GM21737 (cell line): ENCODE data around the gene ZNF709.
A peak's percentile ranks its signal among the peaks of the same experiment; 100 is the strongest.
"Not testable (repeated sequence)": the region's sequence is repeated elsewhere in the genome, so short reads cannot be mapped to it uniquely, and the experiment has no call there.

Experiments used
- ATAC-seq: cut with Tn5 transposase; IDR thresholded peaks from one replicate; pipeline ENCODE4 v1.9.1; 2021; ENCODE audit warnings: mild to moderate bottlenecking, moderate library complexity; ENCODE audit not compliant: unreplicated experiment

Gene ZNF709

DNA sequence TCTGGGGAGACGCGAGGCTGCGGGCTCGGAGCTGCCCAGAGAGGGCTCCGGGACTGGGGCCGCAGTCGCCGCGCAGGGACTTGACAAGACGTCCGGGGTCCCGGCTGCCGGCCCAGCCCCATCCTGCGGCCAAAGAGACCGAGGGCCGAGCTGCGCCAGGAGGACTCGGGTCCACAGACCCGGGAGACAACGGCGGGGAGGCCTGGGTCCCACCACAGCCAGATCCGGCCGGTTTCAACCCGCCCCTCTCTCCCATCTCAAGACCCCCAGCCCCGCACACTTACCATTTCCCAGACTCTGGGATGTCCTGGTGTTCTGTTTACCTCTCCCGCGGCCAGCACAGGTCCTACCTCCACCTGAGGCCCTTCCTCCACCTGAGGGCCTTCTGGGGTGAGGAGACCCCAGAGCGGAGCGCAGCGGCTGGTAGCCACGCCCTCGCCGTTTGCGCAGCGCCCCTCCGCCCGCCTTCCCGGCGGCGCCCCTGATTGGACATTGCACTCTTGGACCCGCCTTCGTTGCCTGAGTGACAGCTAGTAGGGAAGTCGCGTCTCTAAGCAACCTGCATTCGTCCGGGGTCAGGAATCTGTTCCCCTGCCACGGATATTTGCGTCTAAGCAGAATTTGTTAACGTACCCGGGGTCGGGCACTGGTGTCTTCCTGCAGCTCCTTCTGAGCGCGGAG, at the start of gene ZNF709:
Gene ZNF709, minus strand, starts transcription at position 446 of the 681 bp plus-strand sequence. Its CDS starts 159 bp downstream, at position 287.
- peak; percentile 87 for ATAC-seq

GRCh38 chr19:12527034-12527836, 42.6 kb upstream of the ZNF709 start:
- no peak for ATAC-seq

GRCh38 chr19:12526542-12526941, 41.9 kb upstream of the ZNF709 start:
- no peak for ATAC-seq

DNA sequence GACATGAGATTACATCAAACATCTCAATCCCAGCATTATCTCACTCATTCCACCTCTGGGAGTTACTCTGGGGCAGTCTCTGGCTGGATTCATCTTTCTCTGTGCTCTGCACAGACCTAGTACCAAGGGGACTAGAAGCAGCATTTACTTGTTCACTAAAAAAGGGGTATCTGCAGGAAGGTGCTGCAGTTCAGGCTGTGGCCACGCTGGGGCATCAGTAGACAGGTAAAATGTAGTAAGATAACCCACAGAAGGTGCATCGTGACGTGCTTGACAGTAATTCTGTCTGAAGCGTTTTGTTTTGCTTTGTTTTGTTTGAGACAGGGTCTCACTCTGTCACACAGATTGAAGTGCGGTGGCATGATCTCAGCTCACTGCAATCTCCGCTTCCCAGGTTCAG, 37.4 kb upstream of the ZNF709 start:
- no peak for ATAC-seq

DNA sequence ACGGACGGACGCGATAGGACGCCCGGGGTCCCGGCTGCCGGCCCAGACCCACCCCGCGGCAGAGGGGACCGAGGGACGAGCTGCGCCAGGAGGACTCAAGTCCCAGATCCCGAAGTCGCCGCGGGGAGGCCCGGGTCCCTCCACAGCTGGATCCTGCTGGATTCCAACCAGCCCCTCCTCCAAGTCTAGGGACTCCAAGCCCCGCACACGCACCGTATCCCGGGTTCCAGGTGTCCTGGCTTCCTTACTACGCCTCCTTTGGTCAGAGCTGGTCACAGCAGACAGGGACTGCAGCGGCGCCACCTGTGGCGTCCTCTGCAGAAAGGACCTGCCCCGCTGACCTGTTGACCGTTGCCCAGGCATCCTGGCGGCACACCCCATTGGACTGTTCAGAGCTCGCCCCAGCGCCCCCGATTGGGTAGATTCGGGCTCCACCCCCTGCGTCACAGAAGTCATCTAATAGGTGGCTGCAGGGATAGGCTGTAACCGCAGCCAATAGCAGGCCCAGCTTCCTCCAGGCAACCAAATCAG, 29.0 kb upstream of the ZNF709 start:
- no peak for ATAC-seq

DNA sequence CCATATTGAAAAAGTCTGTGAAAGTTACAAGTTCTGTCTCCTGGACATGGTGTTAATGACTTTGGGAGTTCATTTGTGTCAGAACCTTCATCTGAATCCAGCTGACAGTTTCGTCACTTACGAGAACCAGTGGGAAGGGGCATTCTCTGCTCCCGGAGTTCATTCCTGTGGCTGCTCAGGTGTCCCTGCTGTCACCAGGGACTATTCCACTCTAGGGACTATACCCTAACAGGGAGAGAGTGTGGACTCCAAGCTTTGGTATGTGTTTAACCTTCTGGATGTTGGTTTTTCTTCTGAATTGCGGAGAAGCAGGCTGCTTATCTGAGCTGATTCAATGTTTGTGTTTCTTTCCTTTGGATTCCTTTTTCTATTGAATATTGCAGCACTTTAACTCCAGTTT, 12.4 kb upstream of the ZNF709 start:
- no peak for ATAC-seq

DNA sequence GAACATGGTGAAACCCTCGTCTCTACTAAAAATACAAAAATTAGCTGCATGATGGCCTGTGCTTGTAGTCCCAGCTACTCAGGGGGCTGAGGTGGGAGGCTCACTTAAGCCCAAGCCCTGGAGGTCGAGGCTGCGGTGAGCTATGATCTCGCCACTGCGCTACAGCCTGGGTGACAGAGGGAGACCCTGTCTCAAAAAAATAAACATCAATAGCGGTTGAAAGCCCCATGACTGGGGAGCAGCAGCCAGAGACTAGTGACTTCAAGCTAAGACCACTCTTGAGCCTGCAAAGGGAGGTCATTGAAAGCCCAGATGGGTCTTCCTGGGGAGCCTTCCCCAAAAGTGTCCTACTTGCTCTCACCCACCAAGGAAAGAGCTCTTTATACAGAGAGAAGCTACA, 11.9 kb upstream of the ZNF709 start:
- ATAC-seq: no peak

- peak; percentile 93 for ATAC-seq
These were observed 10.6 kb upstream of the ZNF709 start for GRCh38 chr19:12495002-12495802.

- no peak for ATAC-seq
These were observed 9.7 kb upstream of the ZNF709 start for GRCh38 chr19:12494260-12494860.

GRCh38 chr19:12486265-12486783, 1.7 kb upstream of the ZNF709 start:
- ATAC-seq: not testable (repeated sequence)

DNA sequence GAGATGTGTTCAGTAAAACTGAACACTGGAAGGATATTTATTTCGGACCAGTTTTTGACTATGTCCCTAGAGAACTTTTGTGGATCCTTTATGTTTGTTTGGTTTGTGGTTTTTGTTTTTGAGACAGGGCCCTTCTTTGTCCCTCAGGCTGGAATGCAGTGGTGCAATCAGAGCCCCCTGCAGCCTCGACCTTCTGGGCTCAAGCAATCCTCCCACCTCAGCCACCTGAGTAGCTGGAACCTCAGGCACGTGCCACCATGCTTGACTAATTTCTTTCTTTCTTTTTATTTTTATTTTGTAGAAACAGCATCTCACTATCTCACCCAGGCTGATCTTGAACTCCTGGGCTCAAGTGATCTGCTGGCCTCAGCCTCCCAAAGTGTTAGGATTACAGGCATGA, 955 bp upstream of the ZNF709 start:
- ATAC-seq: no peak

GRCh38 chr19:12485052-12485416, 418 bp upstream of the ZNF709 start:
- no peak for ATAC-seq

- ATAC-seq: no peak
These were observed 625 bp downstream of the ZNF709 start for GRCh38 chr19:12484011-12484370.

- ATAC-seq: no peak
These were observed 2.1 kb downstream of the ZNF709 start for GRCh38 chr19:12482509-12482886.

DNA sequence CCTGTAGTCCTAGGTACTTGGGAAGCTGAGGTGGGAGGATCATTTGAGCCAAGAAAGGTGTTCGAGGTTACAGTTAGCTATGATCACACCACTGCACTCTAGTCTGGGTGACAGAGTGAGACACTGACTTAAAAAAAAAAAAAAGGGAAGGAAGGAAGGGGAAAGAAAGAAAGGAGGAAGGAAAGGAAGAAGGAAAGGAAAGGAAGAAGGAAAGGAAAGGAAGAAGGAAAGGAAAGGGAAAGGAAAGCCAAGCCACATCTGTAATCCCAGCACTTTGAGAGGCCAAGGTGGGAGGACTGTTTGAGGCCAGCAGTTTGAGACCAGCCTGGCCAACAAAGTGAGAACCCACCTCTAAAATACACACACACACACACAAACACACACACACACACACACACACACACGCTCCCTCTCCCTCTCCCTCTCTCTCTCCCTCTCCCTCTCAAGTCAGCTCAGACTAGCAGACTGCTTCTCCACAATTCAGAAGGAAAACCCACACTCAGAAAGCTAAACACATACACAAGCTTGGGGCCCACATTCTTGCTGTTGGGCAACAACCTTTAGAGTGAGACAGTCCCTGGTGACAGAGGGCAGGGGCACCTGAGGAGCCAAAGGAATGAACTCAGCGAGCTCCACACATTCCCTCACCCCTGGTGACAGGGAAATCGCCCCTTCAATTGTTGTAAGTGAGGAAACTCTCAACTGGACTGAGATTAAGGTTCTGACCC, 2.7 kb downstream of the ZNF709 start:
- ATAC-seq: no peak

- ATAC-seq: no peak
These were observed 6.2 kb downstream of the ZNF709 start for GRCh38 chr19:12478234-12478941.

GRCh38 chr19:12467651-12468050, 17.0 kb downstream of the ZNF709 start:
- ATAC-seq: not testable (repeated sequence)

DNA sequence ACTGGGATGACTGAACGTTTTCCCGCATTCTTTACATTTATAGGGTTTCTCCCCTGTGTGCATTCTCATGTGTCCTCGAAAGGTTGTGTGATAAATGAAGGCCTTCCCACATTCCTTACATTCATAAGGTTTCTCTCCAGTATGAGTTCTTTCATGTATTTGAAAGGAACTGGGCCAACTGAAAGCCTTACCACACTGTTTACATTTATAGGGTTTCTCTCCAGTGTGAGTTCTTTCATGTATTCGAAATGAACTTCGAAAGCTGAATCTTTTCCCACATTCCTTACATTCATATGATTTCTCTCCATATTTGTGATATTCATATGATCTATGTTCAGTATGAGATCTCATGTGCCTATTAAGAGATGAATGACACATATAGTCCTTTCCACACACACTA, 19.4 kb downstream of the ZNF709 start:
- ATAC-seq: no peak

GRCh38 chr19:12464769-12465168, 19.8 kb downstream of the ZNF709 start:
- ATAC-seq: no peak
